PFSK-1 (cell line): ENCODE results near the gene OR13A1.

Experiments
- FOXP2 ChIP-seq: optimal IDR thresholded peaks from 2 replicates; pipeline ENCODE3; 2011; ENCODE audit warnings: borderline replicate concordance, control low read depth, inconsistent platforms; ENCODE audit not compliant: insufficient read depth; ENCODE audit errors: extremely low read length, extremely low read depth
- POLR2AphosphoS5 ChIP-seq: IDR thresholded peaks from 2 replicates; pipeline ENCODE4 v1.6.1; 2012; ENCODE audit warnings: low read depth, mild to moderate bottlenecking, control low read depth, low read length, moderate library complexity
- REST ChIP-seq, 2 experiments: IDR thresholded peaks; 2 replicates each; pipeline versions ENCODE4 v1.6.1 to v1.8.0; 2011 to 2012; ENCODE audit warnings: low read depth in 2 of 2, low read length in 2 of 2, control low read depth in 1 of 2, inconsistent platforms in 1 of 2, mild to moderate bottlenecking in 1 of 2, moderate library complexity in 1 of 2; ENCODE audit not compliant: insufficient read depth in 1 of 2
- SIN3A ChIP-seq: IDR thresholded peaks from 2 replicates; pipeline ENCODE4 v1.6.1; 2012; ENCODE audit warnings: mild to moderate bottlenecking, low read length, moderate library complexity, borderline replicate concordance; ENCODE audit not compliant: insufficient read depth
- TAF1 ChIP-seq: IDR thresholded peaks from 2 replicates; pipeline ENCODE4 v1.6.1; 2012; ENCODE audit warnings: low read length, control low read depth, borderline replicate concordance; ENCODE audit not compliant: insufficient read depth

OR13A1 gene

GRCh38 chr10:45279682-45280081 is 35.7 kb downstream of the OR13A1 start:
- TF ChIP-seq SIN3A, result no peak
- no peak for TF ChIP-seq FOXP2

GRCh38 chr10:45278860-45279498 is 36.4 kb downstream of the OR13A1 start:
- TF ChIP-seq FOXP2, result no peak
- TF ChIP-seq POLR2AphosphoS5, result no peak
- TF ChIP-seq SIN3A, result no peak
- no peak for TF ChIP-seq REST (IDR thresholded peaks at IDR 0.05; ENCODE audit: insufficient read depth in 1 of 2, low read depth in 2 of 2, low read length in 2 of 2)
- no peak for TF ChIP-seq TAF1

GRCh38 chr10:45274364-45274763 is 41.0 kb downstream of the OR13A1 start:
- no peak for TF ChIP-seq POLR2AphosphoS5
- TF ChIP-seq TAF1, result no peak
- no peak for TF ChIP-seq REST (IDR thresholded peaks at IDR 0.05; ENCODE audit: insufficient read depth in 1 of 2, low read depth in 2 of 2, low read length in 2 of 2)
- no peak for TF ChIP-seq SIN3A
- no peak for TF ChIP-seq FOXP2

DNA sequence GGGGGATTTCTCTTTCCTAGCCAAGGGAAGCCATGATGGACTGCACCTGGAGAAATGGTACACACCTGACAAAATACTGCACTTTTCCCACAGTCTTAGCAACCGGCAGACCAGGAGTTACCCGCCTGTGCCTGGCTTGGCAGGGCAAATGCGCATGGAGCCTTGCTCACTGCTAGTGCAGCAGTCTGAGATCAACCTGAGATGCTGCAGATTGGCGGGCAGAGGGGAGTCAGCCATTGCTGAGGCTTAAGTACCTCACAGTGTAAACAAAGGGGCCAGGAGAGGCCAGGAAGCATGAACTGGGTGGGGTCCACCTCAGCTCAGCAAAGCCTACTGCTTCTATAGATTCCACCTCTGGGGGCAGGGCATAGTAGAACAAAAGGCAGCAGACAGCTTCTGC is 49.4 kb downstream of the OR13A1 start:
- TF ChIP-seq POLR2AphosphoS5 (no peak), FOXP2 (no peak), REST (IDR thresholded peaks at IDR 0.05; ENCODE audit: insufficient read depth in 1 of 2, low read depth in 2 of 2, low read length in 2 of 2) (no peak), SIN3A (no peak), TAF1 (no peak)

DNA sequence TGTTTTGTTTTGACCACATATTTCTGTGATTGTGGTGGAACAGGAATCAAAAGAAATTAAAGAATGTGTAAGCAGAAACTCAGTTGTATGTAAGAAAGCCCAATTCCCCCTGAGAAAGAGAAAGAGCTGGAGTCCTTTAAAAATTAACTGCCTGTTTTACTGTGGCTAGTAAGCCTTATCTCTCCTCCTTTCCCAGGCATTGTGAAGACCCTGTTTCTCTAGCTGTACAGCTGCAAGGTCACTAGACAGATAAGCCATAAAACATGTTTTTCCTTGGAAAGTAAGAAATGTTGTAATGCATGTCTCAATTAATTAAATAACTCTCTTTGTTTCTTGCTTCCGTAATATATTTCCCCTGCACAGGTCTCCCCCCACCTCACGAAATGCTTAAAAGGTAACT is 53.5 kb downstream of the OR13A1 start:
- no peak for TF ChIP-seq FOXP2
- TF ChIP-seq REST (IDR thresholded peaks at IDR 0.05; ENCODE audit: insufficient read depth in 1 of 2, low read depth in 2 of 2, low read length in 2 of 2), result no peak
- TF ChIP-seq TAF1, result no peak
- no peak for TF ChIP-seq SIN3A
